ENCODE data around the gene KRT8. TPM values are rescaled to one million over a fixed set of nuclear protein-coding genes. Genes with fewer than 3 reads are reported as not detected.
A peak's percentile ranks its signal among the peaks of the same experiment; 100 is the strongest.
"Not testable (repeated sequence)": the region's sequence is repeated elsewhere in the genome, so short reads cannot be mapped to it uniquely, and the experiment has no call there.

The KRT8 gene
- total RNA-seq (0.83 and 0.94 TPM in 2 replicates), polyA plus RNA-seq (0.23 and 0.24 TPM in 2 replicates), polyA minus RNA-seq (2.8 and 5.0 TPM in 2 replicates)
- total RNA-seq (2013) = 0.05 TPM

- WGBS (ENCODE audit: insufficient coverage) = 91% methylated on average over 31 of the region's 33 CpGs
- H3K9me3 Mint-ChIP-seq (ENCODE audit: insufficient read depth); intact Hi-C loops (cut with micrococcal nuclease); H3K9me3 ChIP-seq (ENCODE audit: control extremely low read depth in 1 of 3, control insufficient read depth in 2 of 3, insufficient read depth in 1 of 3, low read length in 2 of 3); CTCF ChIA-PET; H3K4me1 Mint-ChIP-seq; DNase-seq; H3K27ac ChIP-seq (ENCODE audit: low read length in 2 of 2); H3K9ac ChIP-seq (ENCODE audit: low read length); H4K20me1 ChIP-seq (ENCODE audit: control insufficient read depth, insufficient read depth, low read length, poor library complexity, severe bottlenecking); H3K79me2 ChIP-seq (ENCODE audit: control insufficient read depth, insufficient read depth, low read length); ATAC-seq (ENCODE audit: low read depth); H3K36me3 ChIP-seq (replicated peaks in 1 of 2; ENCODE audit: control extremely low read depth in 1 of 2, control insufficient read depth in 1 of 2, extremely low read depth in 1 of 2, insufficient read depth in 2 of 2, low read length in 1 of 2); H3K4me1 ChIP-seq (ENCODE audit: control insufficient read depth in 2 of 2, insufficient read depth in 2 of 2, low read length in 2 of 2); H3K27ac Mint-ChIP-seq; POLR2A ChIA-PET: not testable (repeated sequence)
- Mint-ChIP-seq H3K4me3 (peak within 1 kb of the TSS; percentile 73), H3K27me3 (peaks cover 24% of the 10 kb centered on the region)
- H3K4me3 ChIP-seq (ENCODE audit: control extremely low read depth in 1 of 5, extremely low read depth in 1 of 5, insufficient read depth in 1 of 5, low read depth in 2 of 5, low read length in 4 of 5) = peak within 1 kb of the TSS in 1 of 5 experiments; percentile 17
- peaks cover 0 to 13% (median 2%) of the 10 kb centered on the region in 4 experiments for H3K27me3 ChIP-seq (replicated peaks in 1 of 4; ENCODE audit: control extremely low read depth in 1 of 4, control insufficient read depth in 3 of 4, insufficient read depth in 4 of 4, low read length in 3 of 4)
- peak within 1 kb of the TSS; percentile 77 for H3K4me2 ChIP-seq (replicated peaks; ENCODE audit: low read depth, low read length, poor library complexity, severe bottlenecking)
- peak within 1 kb of the TSS; percentile 28 for H2AFZ ChIP-seq (ENCODE audit: insufficient read depth, low read depth, low read length, poor library complexity, severe bottlenecking)
These were observed at the start of gene KRT8 for GRCh38 chr12:52904509-52905300. KRT8 (minus strand) TSS chr12:52905076; CDS start chr12:52904981, 95 bp downstream.

- no peaks in the 10 kb centered on the region for H4K20me1 ChIP-seq (ENCODE audit: control insufficient read depth, insufficient read depth, low read length, poor library complexity, severe bottlenecking)
- no peaks in the 10 kb centered on the region for H3K79me2 ChIP-seq (ENCODE audit: control insufficient read depth, insufficient read depth, low read length)
- no peak overlapping the region for H3K4me3 ChIP-seq (ENCODE audit: control extremely low read depth in 1 of 5, extremely low read depth in 1 of 5, insufficient read depth in 1 of 5, low read depth in 2 of 5, low read length in 4 of 5)
- H3K4me3 Mint-ChIP-seq = no peak overlapping the region
- H3K36me3 ChIP-seq (replicated peaks in 1 of 2; ENCODE audit: control extremely low read depth in 1 of 2, control insufficient read depth in 1 of 2, extremely low read depth in 1 of 2, insufficient read depth in 2 of 2, low read length in 1 of 2) = no peaks in the 10 kb centered on the region
- no peak overlapping the region for H3K27ac ChIP-seq (ENCODE audit: low read length in 2 of 2)
- H3K9ac ChIP-seq (ENCODE audit: low read length) = no peak overlapping the region
- no peak for TF ChIP-seq EZH2 (IDR thresholded peaks at IDR 0.05; ENCODE audit: borderline replicate concordance, insufficient read depth, low read depth, low read length, poor library complexity, severe bottlenecking)
- TF ChIP-seq CTCF (IDR thresholded peaks at IDR 0.05) = no peak
- H2AFZ ChIP-seq (ENCODE audit: insufficient read depth, low read depth, low read length, poor library complexity, severe bottlenecking) = no peak overlapping the region
- peaks cover 7% of the 10 kb centered on the region for H3K4me1 Mint-ChIP-seq
- intact Hi-C loops (cut with micrococcal nuclease) = no loop called here
- H3K9me3 Mint-ChIP-seq (ENCODE audit: insufficient read depth) = no peaks in the 10 kb centered on the region
- H3K27me3 ChIP-seq (replicated peaks in 1 of 4; ENCODE audit: control extremely low read depth in 1 of 4, control insufficient read depth in 3 of 4, insufficient read depth in 4 of 4, low read length in 3 of 4) = peaks cover 0 to 6% (median 2%) of the 10 kb centered on the region in 4 experiments
- POLR2A ChIA-PET = no interaction called here
- H3K27ac Mint-ChIP-seq = no peak overlapping the region
- 96% methylated on average over 5 of the region's 7 CpGs for WGBS (ENCODE audit: insufficient coverage)
- DNase-seq (no peak), ATAC-seq (ENCODE audit: low read depth) (no peak)
- H3K4me2 ChIP-seq (replicated peaks; ENCODE audit: low read depth, low read length, poor library complexity, severe bottlenecking) = no peak overlapping the region
- CTCF ChIA-PET = no interaction called here
- H3K27me3 Mint-ChIP-seq = no peaks in the 10 kb centered on the region
- peaks cover 3 to 10% of the 10 kb centered on the region in 2 donors for H3K4me1 ChIP-seq (ENCODE audit: control insufficient read depth in 2 of 2, insufficient read depth in 2 of 2, low read length in 2 of 2)
- H3K9me3 ChIP-seq (ENCODE audit: control extremely low read depth in 1 of 3, control insufficient read depth in 2 of 3, insufficient read depth in 1 of 3, low read length in 2 of 3) = peaks cover 0 to 5% (median 0%) of the 10 kb centered on the region in 3 donors
These were observed 48.4 kb upstream of the KRT8 start for GRCh38 chr12:52953181-52953841.
